Inflammatory macrophage treated with lipopolysaccharide for 4 hours (primary cell): ENCODE measurements around the gene MORC1.
A peak's percentile ranks its signal among the peaks of the same experiment; 100 is the strongest.
"Not testable (repeated sequence)": the region's sequence is repeated elsewhere in the genome, so short reads cannot be mapped to it uniquely, and the experiment has no call there.

Experiments
- DNase-seq: peaks from one replicate; pipeline ENCODE4 v3.0.0-alpha.2; 2020

MORC1 gene

DNA sequence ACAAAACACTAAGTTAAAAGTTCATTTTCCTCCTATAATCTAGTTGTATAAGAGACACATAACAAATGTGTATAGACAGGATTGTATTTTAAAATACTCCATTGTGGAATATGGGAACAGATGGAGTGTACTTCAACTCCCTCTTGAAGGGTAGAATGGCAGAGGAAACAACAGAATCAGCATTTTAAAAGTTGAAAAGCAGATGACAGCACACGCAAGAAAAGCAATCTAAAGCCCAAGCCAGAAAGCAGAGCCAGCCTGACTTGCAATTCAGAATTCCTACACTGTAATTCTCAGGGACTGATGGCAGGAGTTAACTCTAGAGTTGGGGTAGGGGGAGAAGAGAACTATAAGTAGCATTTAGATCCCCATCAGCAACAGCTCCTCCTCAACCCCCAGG, 22.8 kb downstream of the MORC1 start:
- no peak for DNase-seq

DNA sequence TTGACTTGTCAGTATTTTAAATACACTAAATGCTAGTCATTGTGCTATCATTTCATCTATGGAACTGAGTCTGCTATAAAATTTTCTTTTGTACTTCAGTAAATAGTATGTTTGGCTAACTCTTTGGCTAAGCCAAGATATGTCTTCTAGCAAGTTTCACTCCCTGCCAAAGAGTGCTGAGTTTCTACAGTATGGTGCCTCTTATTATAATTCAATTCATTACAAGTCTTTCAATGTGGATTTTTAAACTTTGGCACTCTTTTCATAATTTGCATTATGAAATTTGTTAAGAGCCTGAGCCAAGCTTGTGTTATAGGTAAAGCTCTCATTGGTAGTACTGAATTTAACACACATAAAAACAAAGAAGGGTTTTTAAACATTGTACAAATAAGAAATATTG, 24.4 kb downstream of the MORC1 start:
- DNase-seq: no peak

DNA sequence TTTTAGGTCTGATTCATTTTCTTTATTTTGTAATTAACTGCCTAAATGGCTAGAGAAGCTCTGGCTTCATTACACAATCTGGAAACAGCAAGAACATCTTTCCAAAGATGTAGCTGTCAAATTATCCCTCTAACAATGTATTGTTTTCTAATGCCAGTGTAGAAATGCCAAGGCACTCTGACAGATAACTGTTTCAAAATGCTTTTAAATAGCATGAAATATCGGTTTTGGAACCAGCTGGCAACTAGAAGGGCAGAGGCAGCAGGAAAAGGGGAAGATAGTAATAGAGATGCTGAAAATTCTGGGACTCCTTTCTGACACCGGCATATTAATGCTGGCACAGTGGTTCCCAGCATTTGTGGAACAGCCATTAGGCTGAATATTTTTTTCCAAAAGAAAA, 26.1 kb downstream of the MORC1 start:
- DNase-seq: no peak

DNA sequence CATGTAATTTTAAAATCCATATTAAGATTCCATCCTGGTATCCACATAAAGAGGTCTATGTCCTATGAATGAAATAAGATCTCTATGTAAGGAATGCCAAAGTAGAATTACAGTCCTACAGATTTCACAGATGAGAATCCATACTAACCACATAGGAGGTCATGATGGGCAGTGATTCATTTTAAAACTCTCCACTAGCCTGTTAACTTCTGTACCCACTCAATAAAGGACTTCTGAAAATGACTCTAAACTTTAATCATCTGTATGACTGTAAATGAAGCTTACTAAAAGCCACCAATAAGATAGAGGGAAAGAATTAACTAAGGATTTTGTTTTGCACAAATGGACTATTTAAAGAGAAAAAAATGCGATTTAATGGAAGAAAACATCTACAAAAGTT, 28.7 kb downstream of the MORC1 start:
- no peak for DNase-seq

DNA sequence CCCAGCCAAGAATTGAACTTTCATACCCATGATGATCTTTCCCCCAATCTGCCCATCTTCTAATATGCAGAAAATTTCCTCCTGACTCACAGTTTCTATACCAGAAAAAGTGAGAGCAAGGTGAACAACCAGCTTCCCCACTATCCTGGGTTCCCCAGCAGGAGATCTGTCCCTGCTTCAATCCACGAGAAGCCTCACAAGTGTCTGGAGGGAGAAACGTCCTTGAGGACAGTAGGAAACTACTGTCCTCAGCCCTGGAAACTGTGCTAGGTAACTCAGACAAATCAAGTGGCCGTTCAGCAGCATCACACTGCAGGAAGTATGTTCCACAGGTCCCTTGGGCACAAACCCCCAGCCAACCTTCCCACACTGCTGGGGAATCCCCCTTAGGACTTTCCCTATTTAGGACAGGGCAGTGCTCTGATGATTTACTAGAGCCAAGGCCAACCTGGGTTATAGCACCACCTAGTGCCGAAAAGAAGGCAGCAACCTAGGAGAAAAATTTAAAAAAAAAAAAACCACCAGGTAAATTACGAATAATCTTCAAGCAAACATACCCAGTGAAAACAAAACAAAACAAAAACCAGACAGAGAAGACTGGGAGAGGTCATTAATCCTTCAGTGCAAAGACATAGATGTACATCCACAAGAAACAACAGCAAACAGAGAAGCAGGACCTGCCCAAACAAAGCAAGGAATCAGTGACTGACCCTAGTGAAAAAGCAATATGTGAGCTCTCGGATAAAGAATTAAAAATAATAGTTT, 36.0 kb downstream of the MORC1 start:
- peak; percentile 76 for DNase-seq

DNA sequence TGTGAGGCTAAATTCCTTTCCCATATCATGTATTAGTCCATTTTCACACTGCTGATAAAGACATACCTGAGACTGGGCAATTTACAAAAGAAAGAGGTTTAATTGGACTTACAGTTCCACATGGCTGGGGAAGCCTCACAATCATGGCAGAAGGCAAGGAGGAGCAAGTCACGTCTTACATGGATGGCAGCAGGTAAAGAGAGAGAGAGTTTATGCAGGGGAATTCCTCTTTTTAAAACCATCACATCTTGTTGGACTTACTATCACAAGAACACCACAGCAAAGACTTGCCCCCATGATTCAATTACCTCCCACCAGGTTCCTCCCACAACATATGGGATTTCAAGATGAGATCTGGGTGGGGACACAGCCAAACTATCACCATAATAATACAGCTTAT, 37.8 kb downstream of the MORC1 start:
- not testable (repeated sequence) for DNase-seq

DNA sequence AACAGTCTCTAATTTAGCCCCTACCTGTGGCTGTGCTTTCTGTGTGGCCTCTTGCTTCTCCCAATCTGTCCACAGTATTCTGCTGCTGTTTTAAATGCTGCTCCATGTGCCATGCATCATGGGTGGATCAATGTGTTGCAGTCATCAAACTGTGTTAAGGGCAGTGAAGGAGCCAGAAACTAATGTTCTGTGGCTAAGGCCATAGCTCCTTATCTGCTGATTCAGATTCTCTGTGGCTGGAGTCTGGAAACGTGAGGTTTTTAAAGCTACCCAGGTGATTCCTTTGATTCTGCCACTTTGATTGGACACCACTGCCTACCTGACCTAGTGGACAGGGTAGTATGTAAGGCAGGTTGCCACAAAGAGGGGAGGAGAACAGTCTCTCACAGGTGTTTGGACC, 44.8 kb downstream of the MORC1 start:
- DNase-seq: no peak

DNA sequence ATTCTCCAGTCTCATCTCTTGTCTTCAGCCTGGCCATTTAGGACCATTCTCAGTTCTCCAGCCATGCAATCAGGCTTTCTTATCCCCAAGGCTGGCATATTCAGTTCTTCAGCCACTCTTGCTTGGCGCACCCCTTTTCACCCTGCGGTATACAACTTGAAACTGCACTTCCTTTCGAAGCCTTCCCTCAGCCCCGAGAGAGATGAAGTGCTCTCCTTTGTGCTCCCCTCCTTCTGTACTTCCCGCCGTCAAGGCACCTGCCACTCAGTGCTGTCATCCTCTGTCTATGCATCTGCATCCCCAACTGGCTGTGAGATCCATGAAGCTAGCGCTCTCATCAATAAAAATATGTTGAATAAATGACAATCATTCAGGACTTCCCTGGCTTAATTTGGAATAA, 45.7 kb downstream of the MORC1 start:
- no peak for DNase-seq

DNA sequence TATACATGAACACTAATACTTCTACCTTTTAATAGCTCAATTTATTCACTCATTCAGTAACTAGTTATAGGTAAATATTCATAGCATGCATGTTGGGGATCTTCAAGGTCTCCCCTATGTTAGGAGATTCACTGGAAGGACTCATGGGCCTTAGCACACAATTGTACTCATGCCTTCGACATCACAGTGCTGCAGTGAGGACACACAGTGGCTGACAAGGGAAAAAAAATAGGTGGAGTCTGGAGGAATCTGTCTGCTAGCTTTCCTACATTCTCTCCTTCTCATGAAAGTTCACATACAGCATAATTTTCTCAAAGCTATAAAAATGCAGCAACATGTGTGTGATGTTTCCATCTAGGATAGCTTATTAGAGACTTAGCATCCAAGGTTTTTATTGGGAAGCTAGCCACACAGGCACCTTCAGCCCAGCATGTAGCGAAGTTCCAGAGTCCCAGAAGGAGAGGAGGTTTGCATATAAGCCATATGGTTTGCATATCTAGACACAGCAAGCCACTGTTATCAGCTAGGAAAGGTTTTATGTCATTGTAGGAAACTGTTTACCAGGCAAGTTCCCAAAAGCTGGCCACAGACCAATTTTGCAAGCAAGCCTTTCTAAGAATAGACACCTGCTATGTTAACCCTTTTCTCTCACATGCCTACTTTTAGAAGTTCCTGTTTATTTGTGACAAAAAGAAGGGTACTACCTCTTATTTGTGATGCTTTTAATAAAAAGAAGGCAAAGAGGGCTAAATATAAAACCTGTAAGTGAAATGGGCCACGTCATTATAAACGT, 46.4 kb downstream of the MORC1 start:
- DNase-seq: no peak

DNA sequence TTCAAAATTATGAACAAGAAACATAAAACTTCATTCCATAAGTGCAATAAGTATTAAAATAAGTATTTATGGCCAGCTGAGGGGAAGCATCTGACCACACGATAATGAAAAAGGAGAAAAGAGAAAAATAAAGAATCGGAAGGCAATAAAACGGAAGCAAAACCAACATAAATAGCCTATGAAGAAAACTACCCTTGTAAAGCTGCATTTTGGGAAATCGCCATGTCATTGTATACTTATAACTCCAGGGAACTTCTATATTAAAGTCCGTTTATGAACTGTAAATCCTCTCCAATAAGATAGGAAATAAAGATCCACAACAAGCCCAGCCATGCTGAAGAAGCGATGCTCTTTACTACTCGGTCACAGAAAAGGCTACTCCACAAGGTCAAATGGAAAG, 47.7 kb downstream of the MORC1 start:
- peak; percentile 30 for DNase-seq

DNA sequence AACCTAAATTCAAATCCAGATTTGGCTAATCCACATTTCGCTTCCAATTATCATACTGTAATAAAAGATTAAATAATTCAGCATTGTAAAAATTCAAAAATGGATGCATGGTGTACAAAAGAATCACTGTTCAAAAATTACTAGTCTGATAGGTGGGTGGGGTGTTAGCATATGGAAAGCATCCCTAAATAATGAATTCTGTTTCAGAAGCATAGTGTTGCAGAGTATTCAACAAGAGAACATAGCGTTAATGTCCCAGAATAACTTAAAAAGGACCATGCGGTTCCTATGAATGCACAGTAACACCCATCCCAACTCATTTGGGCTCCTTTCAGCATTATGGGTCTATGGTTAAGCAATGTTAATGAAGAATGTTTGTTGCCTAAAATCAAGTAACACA, 51.1 kb downstream of the MORC1 start:
- DNase-seq: no peak

DNA sequence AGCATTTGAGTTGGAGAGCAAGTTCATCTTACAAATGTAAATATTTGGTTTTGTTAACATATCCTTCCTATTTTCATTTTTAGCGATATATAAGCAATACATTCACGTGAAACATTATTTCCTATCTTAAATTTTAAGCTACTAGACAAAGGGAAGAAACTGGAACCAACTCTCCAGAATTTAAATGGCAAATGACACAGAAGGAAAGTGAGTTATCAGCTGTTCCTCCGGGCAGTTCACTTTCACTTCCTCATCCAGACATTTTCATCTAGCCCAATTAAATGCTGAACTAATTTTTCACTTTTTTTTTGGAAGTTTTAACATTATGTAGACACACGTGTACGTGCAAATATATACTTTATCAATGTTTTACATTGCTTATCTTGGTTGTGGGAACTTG, 58.7 kb downstream of the MORC1 start:
- DNase-seq: peak; percentile 87

DNA sequence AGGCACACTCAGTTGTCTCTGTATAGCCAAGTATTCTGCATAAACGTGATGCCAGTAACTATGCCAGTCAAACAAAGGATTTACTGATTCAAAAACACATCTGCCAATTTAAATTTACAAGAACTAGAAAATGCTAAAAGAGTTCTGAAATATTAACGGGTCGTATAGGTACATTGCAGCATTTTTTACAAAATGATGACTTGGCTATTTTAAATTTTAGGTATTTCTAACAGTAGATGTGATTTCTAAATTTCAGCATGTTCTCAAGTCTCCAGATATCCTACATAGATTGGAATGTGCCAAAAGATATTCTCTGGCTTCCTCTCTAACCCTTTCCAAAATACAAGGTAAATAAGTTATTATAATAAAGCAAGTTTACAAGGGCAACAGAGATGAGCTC, 60.3 kb downstream of the MORC1 start:
- DNase-seq: no peak

DNA sequence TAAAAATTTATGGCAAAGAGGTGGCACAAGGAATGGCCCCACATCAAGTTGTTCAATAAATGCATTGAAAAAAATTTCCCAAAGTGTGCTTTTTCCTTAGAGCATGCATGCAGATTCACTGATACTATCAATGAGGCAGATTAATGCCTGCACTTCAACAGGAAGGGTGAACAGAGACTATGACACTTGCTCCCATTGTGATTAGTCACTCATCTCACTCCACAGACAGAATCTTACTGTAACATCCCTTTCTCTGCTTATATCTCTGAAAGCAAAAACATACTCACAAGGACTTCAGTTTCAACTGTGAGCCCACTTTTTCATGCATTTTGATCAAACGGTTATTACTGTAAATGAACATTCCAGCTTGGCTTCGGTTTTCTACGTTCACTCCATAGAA, 60.9 kb downstream of the MORC1 start:
- peak; percentile 35 for DNase-seq

DNA sequence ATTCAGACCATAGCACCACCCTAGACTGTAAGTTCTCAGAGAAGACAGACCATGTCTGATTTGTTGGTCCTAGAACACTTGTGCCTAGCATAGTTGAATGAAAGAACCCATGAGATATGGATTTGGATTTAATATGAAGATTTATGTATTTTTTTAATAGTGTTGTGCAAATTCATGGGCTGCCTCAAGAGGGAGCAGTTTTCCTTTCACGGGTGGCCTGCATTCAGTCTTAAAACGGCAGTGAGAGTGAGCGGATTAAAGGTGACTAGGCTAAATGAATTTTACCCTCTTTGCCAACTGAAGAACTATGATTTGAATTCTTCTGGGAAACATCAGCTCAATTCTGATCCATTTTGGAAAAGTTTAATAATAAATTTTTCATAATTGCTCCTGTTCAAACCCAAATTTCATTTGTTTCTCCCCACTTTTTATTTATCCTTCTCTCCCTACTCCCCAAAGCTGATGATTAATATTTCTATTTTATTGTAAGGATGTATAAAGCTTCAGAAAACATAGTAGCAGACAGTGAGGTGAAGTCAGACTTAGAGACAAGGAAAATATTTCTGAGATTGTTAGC, 67.3 kb downstream of the MORC1 start:
- peak; percentile 47 for DNase-seq

DNA sequence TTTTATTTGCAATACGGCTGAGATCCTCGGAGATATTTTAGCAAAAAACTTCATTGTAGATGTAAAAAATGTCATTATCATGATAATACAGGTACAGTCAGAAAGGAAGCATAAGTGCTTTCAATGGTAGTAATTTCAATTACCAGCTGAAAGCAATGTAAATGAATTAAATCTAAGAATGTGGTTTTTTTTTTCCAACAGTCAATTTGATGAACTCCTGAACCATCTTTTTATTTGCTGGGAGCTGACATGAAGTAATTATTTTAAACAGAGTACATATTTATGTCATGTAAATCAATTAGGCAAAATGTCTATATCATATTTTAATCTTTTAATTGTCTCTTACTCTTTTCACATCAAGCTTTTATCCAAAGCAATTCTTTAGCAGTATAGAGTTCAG, 70.6 kb downstream of the MORC1 start:
- DNase-seq: no peak

DNA sequence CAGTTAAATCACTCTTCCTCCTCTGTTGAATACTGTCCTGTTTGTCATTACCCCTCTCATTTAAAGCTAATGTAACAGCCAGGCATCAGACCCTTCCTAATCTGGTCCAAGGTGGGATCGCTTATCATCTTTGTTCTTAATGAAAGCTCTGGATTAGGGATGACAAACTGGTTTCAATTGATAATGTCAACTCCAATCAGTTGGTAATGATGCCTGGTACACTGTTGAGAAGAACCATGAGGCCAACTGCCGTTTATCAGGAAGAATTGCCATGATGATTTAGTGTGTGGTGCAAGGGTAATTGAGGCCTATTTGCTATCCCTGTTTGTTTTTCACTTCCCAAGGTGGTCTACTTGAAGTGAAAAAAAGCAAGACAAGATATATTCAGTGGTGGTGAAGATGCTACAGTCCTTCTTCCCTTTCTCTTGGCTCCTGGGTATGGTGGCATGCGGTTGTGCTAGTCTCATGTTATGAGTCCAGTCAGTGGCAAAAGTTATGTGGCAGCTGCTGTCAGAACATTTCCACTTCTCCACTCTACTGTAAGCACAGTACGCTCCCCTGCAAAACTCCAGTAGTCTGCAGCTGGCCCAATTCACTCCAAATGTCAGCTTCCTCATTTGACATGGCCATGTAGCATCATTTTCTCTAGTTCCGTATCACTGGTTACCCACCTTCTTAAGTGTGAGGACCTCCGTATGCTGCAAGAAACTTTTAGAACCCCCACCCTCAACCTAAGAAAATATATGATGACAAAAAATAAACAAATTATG, 72.5 kb downstream of the MORC1 start:
- no peak for DNase-seq

DNA sequence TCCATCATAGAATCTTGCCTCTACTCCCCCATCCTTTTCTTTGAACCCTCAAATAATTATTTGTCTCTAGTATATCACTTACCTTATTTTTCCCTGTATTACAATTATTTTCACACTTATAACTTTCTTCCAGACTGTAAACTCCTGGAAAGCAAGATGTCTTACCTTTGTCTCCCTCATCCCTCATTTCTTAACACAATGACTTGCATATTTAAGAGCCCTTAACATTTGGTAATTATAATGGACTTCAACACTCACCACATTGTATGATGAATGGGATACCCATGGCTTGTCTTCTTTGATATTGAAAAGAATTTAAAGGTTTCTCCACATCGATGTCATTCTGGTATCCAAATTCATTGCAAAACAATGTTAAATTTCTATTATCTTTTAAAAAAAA, 82.9 kb downstream of the MORC1 start:
- DNase-seq: no peak

DNA sequence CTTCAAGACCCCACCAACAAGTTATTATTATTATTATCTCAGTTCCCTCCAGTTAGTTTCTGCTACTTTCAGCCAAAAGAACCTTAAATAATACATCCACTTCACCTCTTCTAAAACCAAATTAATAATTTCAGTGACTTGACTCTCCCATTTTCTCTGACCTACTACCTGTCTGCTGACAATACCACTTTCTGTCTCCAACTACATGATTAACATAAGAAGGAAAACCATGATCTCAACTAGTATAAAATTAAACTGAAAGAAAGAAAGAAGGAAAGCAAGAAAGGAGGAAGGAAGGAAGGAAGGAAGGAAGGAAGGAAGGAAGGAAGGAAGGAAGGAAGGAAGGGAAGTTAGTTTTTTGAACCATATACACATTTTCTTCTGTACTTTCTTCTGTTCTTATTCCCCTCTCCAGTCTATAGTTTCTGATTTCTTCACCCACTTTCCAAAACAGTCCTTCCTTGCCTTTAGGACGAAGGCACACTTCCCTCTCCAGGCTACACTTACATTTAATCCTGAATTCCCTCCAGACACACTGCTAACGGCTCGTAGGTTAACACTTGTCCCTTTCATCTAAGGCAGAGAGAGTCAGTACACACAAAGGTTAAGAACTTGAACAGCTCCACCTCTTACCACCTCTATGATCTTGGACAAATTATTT, 84.8 kb downstream of the MORC1 start:
- no peak for DNase-seq

DNA sequence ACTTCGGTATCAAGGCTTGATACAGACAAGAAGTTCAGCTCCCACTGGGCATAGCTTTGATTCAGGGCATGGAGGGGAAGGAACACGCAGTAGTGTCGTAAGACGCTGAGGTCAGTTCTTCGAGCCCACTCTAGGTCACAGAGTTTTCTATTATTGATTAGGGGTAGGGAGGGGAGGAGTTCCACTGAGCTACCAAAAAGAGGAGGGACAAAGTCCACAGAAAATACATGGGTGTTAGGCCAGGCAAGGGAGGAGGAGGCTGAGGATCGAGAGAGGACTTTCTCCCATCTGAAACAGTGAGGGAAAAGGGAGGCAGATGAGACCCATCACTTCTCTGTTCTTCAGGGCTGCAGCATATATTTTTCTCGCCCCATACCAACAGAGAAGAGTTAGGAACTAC, 89.2 kb downstream of the MORC1 start:
- DNase-seq: no peak

DNA sequence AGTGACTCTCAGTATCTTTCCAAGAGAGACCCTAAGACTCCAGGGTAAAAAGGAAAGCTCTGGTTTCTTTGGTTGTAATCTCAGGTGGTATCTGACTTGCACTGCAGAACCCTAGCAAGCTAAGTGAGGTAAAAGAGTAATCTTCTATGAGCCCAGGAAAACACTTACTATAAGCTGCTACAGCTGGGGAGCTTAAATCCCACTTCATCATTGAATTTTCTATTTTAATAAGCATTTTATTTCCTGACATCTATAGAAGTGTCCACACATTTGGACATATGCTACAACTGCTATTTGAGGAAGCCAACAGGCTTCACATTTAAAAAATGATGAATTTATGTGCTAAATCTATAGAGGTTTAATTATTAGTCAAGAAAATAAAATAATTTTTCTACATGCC, 91.1 kb downstream of the MORC1 start:
- DNase-seq: no peak

DNA sequence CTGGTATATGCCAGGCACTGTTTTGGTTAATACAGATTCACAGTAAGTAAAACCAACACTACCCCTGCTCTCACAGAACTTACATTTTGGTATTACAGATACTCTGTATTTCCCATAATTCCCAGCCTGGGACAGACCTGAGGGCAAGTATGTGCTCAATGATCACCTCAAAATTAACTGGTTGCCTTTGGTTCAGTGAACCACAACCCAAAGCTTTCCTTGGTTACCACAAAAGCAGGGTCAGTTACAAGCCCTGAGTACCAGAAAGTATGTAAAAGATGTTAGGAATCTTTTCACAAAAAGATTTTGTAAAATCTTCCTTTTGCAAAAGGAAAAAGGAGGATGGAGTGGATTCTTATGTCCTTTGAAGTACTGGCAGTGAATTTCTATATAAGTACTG, 92.0 kb downstream of the MORC1 start:
- no peak for DNase-seq
